GM10266 (cell line): ENCODE data around the gene ADGRB3.

ENCODE experiments used
- DNase-seq: peaks from one replicate; pipeline ENCODE4 v3.0.0; 2012; ENCODE audit errors: extremely low spot score
- CTCF ChIP-seq: IDR thresholded peaks from 2 replicates; pipeline ENCODE4 v1.5.1; 2012; ENCODE audit warnings: mild to moderate bottlenecking, low read depth; ENCODE audit not compliant: control insufficient read depth, insufficient read depth; ENCODE audit errors: missing control alignments

The ADGRB3 gene

GRCh38 chr6:68634726-68635411, at the start of gene ADGRB3:
TSS of gene ADGRB3 (plus strand) at chr6:68635282. CDS start at chr6:68638676, 3,394 bp downstream.
- DNase-seq: peak; percentile 66
- TF ChIP-seq CTCF: no peak

- no peak for TF ChIP-seq CTCF
- no peak for DNase-seq
These were observed 41.5 kb upstream of the ADGRB3 start for GRCh38 chr6:68593558-68593957.

- no peak for TF ChIP-seq CTCF
- no peak for DNase-seq
These were observed 37.4 kb upstream of the ADGRB3 start for GRCh38 chr6:68597642-68598041.

- TF ChIP-seq CTCF: no peak
- no peak for DNase-seq
These were observed 19.1 kb upstream of the ADGRB3 start for GRCh38 chr6:68615938-68616337.

- no peak for DNase-seq
- no peak for TF ChIP-seq CTCF
These were observed 9.1 kb upstream of the ADGRB3 start for GRCh38 chr6:68625998-68626397.

- no peak for DNase-seq
- TF ChIP-seq CTCF: no peak
These were observed 6.9 kb upstream of the ADGRB3 start for GRCh38 chr6:68628161-68628560.

- no peak for TF ChIP-seq CTCF
- no peak for DNase-seq
These were observed 2.3 kb upstream of the ADGRB3 start for GRCh38 chr6:68632734-68633133.
